Renal cortical epithelial cell (primary cell): Measurements from ENCODE around the gene DAD1. TPM values are rescaled to one million over a fixed set of nuclear protein-coding genes. Genes with fewer than 3 reads are reported as not detected.
A peak's percentile ranks its signal among the peaks of the same experiment; 100 is the strongest.
"Not testable (repeated sequence)": the region's sequence is repeated elsewhere in the genome, so short reads cannot be mapped to it uniquely, and the experiment has no call there.

Source experiments
- DNase-seq: peaks from one replicate; pipeline ENCODE4 v3.0.0-alpha.2; 2011; ENCODE audit warnings: low read depth
- total RNA-seq: library from RNA; depleted of rRNA; stranded (reverse); fragments of >200 nt; gene quantifications from 2 replicates; pipeline ENCODE4 v1.2.3, GENCODE V29; 2014

Gene DAD1
- total RNA-seq, 1 donor from 2014 or later = 272 TPM

- DNase-seq = no peak
Measured at GRCh38 chr14:22569106-22569736, 19.8 kb downstream of the DAD1 start.

GRCh38 chr14:22567437-22567836, 21.6 kb downstream of the DAD1 start:
- DNase-seq = no peak

- peak; percentile 37 for DNase-seq
Measured at GRCh38 chr14:22566845-22567244, 22.2 kb downstream of the DAD1 start.

GRCh38 chr14:22566266-22566665, 22.8 kb downstream of the DAD1 start:
- not testable (repeated sequence) for DNase-seq

GRCh38 chr14:22565391-22565945, 23.6 kb downstream of the DAD1 start:
- peak; percentile 63 for DNase-seq

- DNase-seq = no peak
Measured at GRCh38 chr14:22564463-22564862, 24.6 kb downstream of the DAD1 start.

- DNase-seq = no peak
Measured at GRCh38 chr14:22563987-22564386, 25.0 kb downstream of the DAD1 start.

GRCh38 chr14:22561661-22562579, 27.1 kb downstream of the DAD1 start:
- DNase-seq = no peak

- DNase-seq = no peak
Measured at GRCh38 chr14:22561366-22561660, 27.7 kb downstream of the DAD1 start.

- DNase-seq = no peak
Measured at GRCh38 chr14:22560662-22561365, 28.2 kb downstream of the DAD1 start.

- DNase-seq = no peak
Measured at GRCh38 chr14:22559041-22559440, 30.0 kb downstream of the DAD1 start.

- no peak for DNase-seq
Measured at GRCh38 chr14:22558221-22558913, 30.7 kb downstream of the DAD1 start.

- peak; percentile 45 for DNase-seq
Measured at GRCh38 chr14:22557846-22558220, 31.2 kb downstream of the DAD1 start.

GRCh38 chr14:22556990-22557623, 31.9 kb downstream of the DAD1 start:
- peak; percentile 44 for DNase-seq

GRCh38 chr14:22556021-22556989, 32.7 kb downstream of the DAD1 start:
- DNase-seq = peak; percentile 71

GRCh38 chr14:22555384-22556011, 33.5 kb downstream of the DAD1 start:
- DNase-seq = peak; percentile 52

GRCh38 chr14:22554498-22555383, 34.3 kb downstream of the DAD1 start:
- no peak for DNase-seq

GRCh38 chr14:22553861-22554497, 35.0 kb downstream of the DAD1 start:
- not testable (repeated sequence) for DNase-seq
